Activated naive CD4-positive, alpha-beta T cell treated with anti-CD3 and anti-CD28 coated beads, Interleukin-2, amount 50 U/mL, for 72 hours (primary cell): Measurements from ENCODE around the gene FOXJ3. TPM values are rescaled to one million over a fixed set of nuclear protein-coding genes. Genes with fewer than 3 reads are reported as not detected.

Experiments
- ATAC-seq, 2 donors: fragments of 150-1000 bp; cut with Tn5 transposase; 2 replicates each; pipeline ENCODE4 v1.10.0; 2021; ENCODE audit warnings: mild to moderate bottlenecking in 2 of 2, moderate library complexity in 2 of 2
- DNase-seq, 2 donors: peaks; one replicate each; pipeline ENCODE4 v3.0.0; 2021 to 2022; ENCODE audit warnings: low spot score in 2 of 2
- H3K27ac Mint-ChIP-seq, 2 donors: one replicate each; pipeline ENCODE4 v1.8.0; 2022; ENCODE audit warnings: mild to moderate bottlenecking in 2 of 2, mixed read lengths in 2 of 2
- H3K36me3 Mint-ChIP-seq, 2 donors: one replicate each; pipeline ENCODE4 v1.8.0; 2022; ENCODE audit warnings: mixed read lengths in 2 of 2
- H3K9me3 Mint-ChIP-seq, 2 donors: one replicate each; pipeline ENCODE4 v1.8.0; 2022; ENCODE audit warnings: mixed read lengths in 2 of 2
- total RNA-seq, 2 donors: library from RNA; stranded (reverse); gene quantifications; one replicate each; pipeline ENCODE4 v1.2.3, GENCODE V29; 2022

Gene FOXJ3
- total RNA-seq, 2 donors from 2014 or later = 51.0 to 52.9 TPM

GRCh38 chr1:42141978-42142377, 193.1 kb downstream of the FOXJ3 start:
- ATAC-seq (no peak), DNase-seq (no peak)
- no peak overlapping the region for H3K27ac Mint-ChIP-seq
- no peaks in the 10 kb centered on the region for H3K9me3 Mint-ChIP-seq
- H3K36me3 Mint-ChIP-seq = no peaks in the 10 kb centered on the region

- Mint-ChIP-seq H3K36me3 (no peaks in the 10 kb centered on the region), H3K9me3 (no peaks in the 10 kb centered on the region), H3K27ac (no peak overlapping the region)
- ATAC-seq = no peak
- no peak for DNase-seq
Observed at GRCh38 chr1:42140191-42140590, 194.8 kb downstream of the FOXJ3 start.

- ATAC-seq (no peak), DNase-seq (no peak)
- Mint-ChIP-seq H3K27ac (no peak overlapping the region), H3K9me3 (no peaks in the 10 kb centered on the region), H3K36me3 (no peaks in the 10 kb centered on the region)
Observed at GRCh38 chr1:42139444-42139843, 195.6 kb downstream of the FOXJ3 start.

GRCh38 chr1:42138586-42138985, 196.4 kb downstream of the FOXJ3 start:
- ATAC-seq (no peak), DNase-seq (no peak)
- no peaks in the 10 kb centered on the region for H3K36me3 Mint-ChIP-seq
- H3K9me3 Mint-ChIP-seq = no peaks in the 10 kb centered on the region
- no peak overlapping the region for H3K27ac Mint-ChIP-seq

GRCh38 chr1:42137766-42138165, 197.3 kb downstream of the FOXJ3 start:
- no peaks in the 10 kb centered on the region for H3K36me3 Mint-ChIP-seq
- no peak for ATAC-seq
- H3K9me3 Mint-ChIP-seq = no peaks in the 10 kb centered on the region
- DNase-seq = no peak
- no peak overlapping the region for H3K27ac Mint-ChIP-seq

GRCh38 chr1:42136466-42136865, 198.6 kb downstream of the FOXJ3 start:
- Mint-ChIP-seq H3K9me3 (no peaks in the 10 kb centered on the region), H3K27ac (no peak overlapping the region)
- ATAC-seq = no peak

GRCh38 chr1:42135426-42135825, 199.6 kb downstream of the FOXJ3 start:
- no peaks in the 10 kb centered on the region for H3K9me3 Mint-ChIP-seq
- no peak overlapping the region for H3K27ac Mint-ChIP-seq
- H3K36me3 Mint-ChIP-seq = no peaks in the 10 kb centered on the region
- ATAC-seq (no peak), DNase-seq (no peak)

More at GRCh38 chr1:42136466-42136865, 198.6 kb downstream of the FOXJ3 start:
- H3K36me3 Mint-ChIP-seq = no peaks in the 10 kb centered on the region
- DNase-seq = no peak

GRCh38 chr1:42133809-42134526, 201.1 kb downstream of the FOXJ3 start:
- ATAC-seq (no peak), DNase-seq (no peak)
- H3K27ac Mint-ChIP-seq = no peak overlapping the region
- no peaks in the 10 kb centered on the region for H3K36me3 Mint-ChIP-seq
- H3K9me3 Mint-ChIP-seq = no peaks in the 10 kb centered on the region

- no peaks in the 10 kb centered on the region for H3K9me3 Mint-ChIP-seq
- ATAC-seq (no peak), DNase-seq (no peak)
- no peaks in the 10 kb centered on the region for H3K36me3 Mint-ChIP-seq
- H3K27ac Mint-ChIP-seq = peak overlapping the region in 1 of 2 donors; percentile 17
Observed at GRCh38 chr1:42133390-42133789, 201.6 kb downstream of the FOXJ3 start.

GRCh38 chr1:42130061-42130660, 204.9 kb downstream of the FOXJ3 start:
- DNase-seq (no peak), ATAC-seq (no peak)
- H3K9me3 Mint-ChIP-seq = no peaks in the 10 kb centered on the region
- no peaks in the 10 kb centered on the region for H3K36me3 Mint-ChIP-seq
- no peak overlapping the region for H3K27ac Mint-ChIP-seq

- DNase-seq = no peak
- no peak for ATAC-seq
- Mint-ChIP-seq H3K9me3 (no peaks in the 10 kb centered on the region), H3K36me3 (no peaks in the 10 kb centered on the region), H3K27ac (no peak overlapping the region)
Observed at GRCh38 chr1:42128964-42129363, 206.1 kb downstream of the FOXJ3 start.

GRCh38 chr1:42128499-42128898, 206.5 kb downstream of the FOXJ3 start:
- DNase-seq (no peak), ATAC-seq (no peak)
- H3K27ac Mint-ChIP-seq = no peak overlapping the region
- H3K9me3 Mint-ChIP-seq = no peaks in the 10 kb centered on the region
- H3K36me3 Mint-ChIP-seq = no peaks in the 10 kb centered on the region

- no peaks in the 10 kb centered on the region for H3K9me3 Mint-ChIP-seq
- ATAC-seq = no peak
- no peaks in the 10 kb centered on the region for H3K36me3 Mint-ChIP-seq
- no peak overlapping the region for H3K27ac Mint-ChIP-seq
- DNase-seq = no peak
Observed at GRCh38 chr1:42127767-42128166, 207.3 kb downstream of the FOXJ3 start.

Other genes starting within 250 kb of the FOXJ3 start
- gene GUCA2B, start 181.8 kb downstream of the FOXJ3 start, total RNA-seq = not detected
- not detected for gene GUCA2A, start 170.5 kb downstream of the FOXJ3 start, total RNA-seq
- gene RIMKLA, start 45.6 kb upstream of the FOXJ3 start, total RNA-seq = 10 to 100 TPM in 1 of 2 donors, under 1 TPM in 1; 0.68 to 18.0 TPM
- under 1 TPM; 0.45 to 0.84 TPM for gene ZMYND12, start 120.8 kb upstream of the FOXJ3 start, total RNA-seq
- 10 to 100 TPM; 37.8 to 50.1 TPM for gene PPCS, start 121.3 kb upstream of the FOXJ3 start, total RNA-seq
- 1 to 10 TPM; 2.2 to 2.3 TPM for gene CCDC30, start 128.1 kb upstream of the FOXJ3 start, total RNA-seq